Ovary (tissue), 3 donors: Measurements from ENCODE around the gene UROD.

Source experiments
- POLR2A ChIP-seq: fragments of 450-650 bp; IDR thresholded peaks from one replicate; pipeline ENCODE4 v1.6.1; 2017; ENCODE audit warnings: antibody characterized with exemption, mild to moderate bottlenecking, moderate library complexity
- TF ChIP-seq, protein P1 (sequence below), 3 donors: fragments of 450-650 bp in 2 of 3; fragments of 200-600 bp in 1 of 3; IDR thresholded peaks; one replicate each; pipeline versions ENCODE4 v1.5.1 to v1.8.0; 2016 to 2022; ENCODE audit warnings: antibody characterized with exemption in 3 of 3, mild to moderate bottlenecking in 1 of 3
- donor health status: DM: no; HTN: no; CAD: no.

DNA sequence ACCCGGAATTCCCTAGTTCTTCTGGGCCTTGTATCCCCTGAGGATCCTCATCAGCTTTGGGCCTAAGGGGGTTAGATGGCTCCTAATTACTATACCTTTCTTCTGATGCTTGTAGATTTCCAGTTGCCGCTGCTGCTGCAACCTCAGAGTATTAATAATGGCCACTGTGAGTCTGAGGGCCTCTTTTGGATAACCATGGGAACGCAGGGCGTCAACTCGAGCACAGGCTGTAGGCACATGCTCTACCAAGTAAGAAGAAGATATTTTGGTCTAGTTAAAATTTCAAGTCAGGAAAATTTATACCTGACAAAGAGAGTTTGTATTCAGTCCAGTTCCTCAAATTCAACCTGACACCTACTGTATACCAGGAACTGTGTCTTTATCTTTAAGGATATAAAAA is 28.2 kb downstream of the UROD start:
- no peak for TF ChIP-seq POLR2A
- TF ChIP-seq, protein P1, sequence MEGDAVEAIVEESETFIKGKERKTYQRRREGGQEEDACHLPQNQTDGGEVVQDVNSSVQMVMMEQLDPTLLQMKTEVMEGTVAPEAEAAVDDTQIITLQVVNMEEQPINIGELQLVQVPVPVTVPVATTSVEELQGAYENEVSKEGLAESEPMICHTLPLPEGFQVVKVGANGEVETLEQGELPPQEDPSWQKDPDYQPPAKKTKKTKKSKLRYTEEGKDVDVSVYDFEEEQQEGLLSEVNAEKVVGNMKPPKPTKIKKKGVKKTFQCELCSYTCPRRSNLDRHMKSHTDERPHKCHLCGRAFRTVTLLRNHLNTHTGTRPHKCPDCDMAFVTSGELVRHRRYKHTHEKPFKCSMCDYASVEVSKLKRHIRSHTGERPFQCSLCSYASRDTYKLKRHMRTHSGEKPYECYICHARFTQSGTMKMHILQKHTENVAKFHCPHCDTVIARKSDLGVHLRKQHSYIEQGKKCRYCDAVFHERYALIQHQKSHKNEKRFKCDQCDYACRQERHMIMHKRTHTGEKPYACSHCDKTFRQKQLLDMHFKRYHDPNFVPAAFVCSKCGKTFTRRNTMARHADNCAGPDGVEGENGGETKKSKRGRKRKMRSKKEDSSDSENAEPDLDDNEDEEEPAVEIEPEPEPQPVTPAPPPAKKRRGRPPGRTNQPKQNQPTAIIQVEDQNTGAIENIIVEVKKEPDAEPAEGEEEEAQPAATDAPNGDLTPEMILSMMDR (IDR thresholded peaks at IDR 0.05), result no peak
